KMS-11 (cell line): ENCODE results near the gene JMJD7.

Experiments used
- H2AFZ ChIP-seq: fragments of 200-600 bp; sonication (generic); 2 replicates; pipeline ENCODE4 v1.6.1; 2016; ENCODE audit warnings: antibody characterized with exemption, mixed run types, low read depth
- H3K27ac ChIP-seq: fragments of 200-600 bp; sonication (generic); 2 replicates; pipeline ENCODE4 v1.6.1; 2016; ENCODE audit warnings: mild to moderate bottlenecking, mixed run types
- H3K27me3 ChIP-seq: fragments of 200-600 bp; sonication (generic); 2 replicates; pipeline ENCODE4 v1.6.1; 2017; ENCODE audit warnings: mild to moderate bottlenecking, low read depth, mixed run types, moderate library complexity; ENCODE audit not compliant: insufficient read depth
- H3K36me3 ChIP-seq: fragments of 200-600 bp; sonication (generic); 2 replicates; pipeline ENCODE4 v1.6.1; 2017; ENCODE audit warnings: mild to moderate bottlenecking, mixed run types; ENCODE audit not compliant: insufficient read depth
- H3K4me1 ChIP-seq: fragments of 200-600 bp; sonication (generic); 2 replicates; pipeline ENCODE4 v1.6.1; 2016; ENCODE audit warnings: mild to moderate bottlenecking, low read depth, mixed run types; ENCODE audit not compliant: poor library complexity, severe bottlenecking
- H3K4me2 ChIP-seq: fragments of 200-600 bp; sonication (generic); 2 replicates; pipeline ENCODE4 v1.7.0; 2016; ENCODE audit warnings: mild to moderate bottlenecking, mixed run types
- H3K4me3 ChIP-seq: fragments of 200-600 bp; sonication (generic); IDR thresholded peaks from 2 replicates; pipeline ENCODE4 v1.6.1; 2017; ENCODE audit warnings: low read depth, low read length, mixed read lengths; ENCODE audit not compliant: insufficient read depth
- H3K79me2 ChIP-seq: fragments of 200-600 bp; sonication (generic); 2 replicates; pipeline ENCODE4 v1.6.1; 2016; ENCODE audit warnings: low read depth, mixed run types; ENCODE audit not compliant: insufficient read depth
- H3K9ac ChIP-seq: fragments of 200-600 bp; sonication (generic); 2 replicates; pipeline ENCODE4 v1.6.1; 2016; ENCODE audit warnings: mild to moderate bottlenecking, mixed run types
- H4K20me1 ChIP-seq: fragments of 200-600 bp; sonication (generic); 2 replicates; pipeline ENCODE4 v1.6.1; 2016; ENCODE audit warnings: mild to moderate bottlenecking, mixed run types; ENCODE audit not compliant: insufficient read depth
- CTCF ChIP-seq: fragments of 200-600 bp; sonication (generic); conservative IDR thresholded peaks from 2 replicates; pipeline ENCODE4 v1.6.1; 2017; ENCODE audit warnings: low read depth, mild to moderate bottlenecking, antibody characterized with exemption, low read length, moderate library complexity, mixed read lengths

Gene JMJD7

GRCh38 chr15:41823502-41823901 lies 4.4 kb upstream of the JMJD7 start:
- no peak for TF ChIP-seq CTCF
- no peaks in the 10 kb centered on the region for H3K36me3 ChIP-seq
- no peak overlapping the region for H3K27ac ChIP-seq
- H3K9ac ChIP-seq = no peak overlapping the region
- H3K4me2 ChIP-seq = no peak overlapping the region
- no peaks in the 10 kb centered on the region for H3K27me3 ChIP-seq
- H3K79me2 ChIP-seq = no peaks in the 10 kb centered on the region
- no peak overlapping the region for H2AFZ ChIP-seq
- no peaks in the 10 kb centered on the region for H4K20me1 ChIP-seq
- no peak overlapping the region for H3K4me3 ChIP-seq
- peaks cover under 1% of the 10 kb centered on the region for H3K4me1 ChIP-seq

- no peak overlapping the region for H3K27ac ChIP-seq
- H3K9ac ChIP-seq = no peak overlapping the region
- no peak overlapping the region for H2AFZ ChIP-seq
- no peaks in the 10 kb centered on the region for H4K20me1 ChIP-seq
- H3K36me3 ChIP-seq = no peaks in the 10 kb centered on the region
- no peak overlapping the region for H3K4me3 ChIP-seq
- H3K27me3 ChIP-seq = no peaks in the 10 kb centered on the region
- H3K4me2 ChIP-seq = no peak overlapping the region
- H3K4me1 ChIP-seq = peaks cover 6% of the 10 kb centered on the region
- no peak for TF ChIP-seq CTCF
- H3K79me2 ChIP-seq = no peaks in the 10 kb centered on the region
These were observed 3.7 kb upstream of the JMJD7 start for GRCh38 chr15:41824062-41824745.

- Histone ChIP-seq H3K27ac (no peak overlapping the region), H3K36me3 (no peaks in the 10 kb centered on the region), H3K4me2 (no peak overlapping the region), H2AFZ (no peak overlapping the region), H3K79me2 (no peaks in the 10 kb centered on the region), H4K20me1 (no peaks in the 10 kb centered on the region), H3K27me3 (no peaks in the 10 kb centered on the region), H3K4me1 (peaks cover 6% of the 10 kb centered on the region), H3K9ac (no peak overlapping the region), H3K4me3 (no peak overlapping the region)
- TF ChIP-seq CTCF = no peak
These were observed 2.7 kb upstream of the JMJD7 start for GRCh38 chr15:41825145-41825544.

- Histone ChIP-seq H3K79me2 (no peaks in the 10 kb centered on the region), H4K20me1 (no peaks in the 10 kb centered on the region), H3K4me3 (no peak overlapping the region), H3K4me2 (no peak overlapping the region), H2AFZ (no peak overlapping the region), H3K27ac (no peak overlapping the region), H3K9ac (no peak overlapping the region), H3K4me1 (peaks cover 6% of the 10 kb centered on the region), H3K36me3 (no peaks in the 10 kb centered on the region), H3K27me3 (no peaks in the 10 kb centered on the region)
- no peak for TF ChIP-seq CTCF
These were observed 2.0 kb upstream of the JMJD7 start for GRCh38 chr15:41825572-41826535.
